Liver (tissue), 9 donors: Measurements from ENCODE around the gene RAET1G. TPM values are rescaled to one million over a fixed set of nuclear protein-coding genes. Genes with fewer than 3 reads are reported as not detected.
"Not testable (repeated sequence)": the region's sequence is repeated elsewhere in the genome, so short reads cannot be mapped to it uniquely, and the experiment has no call there.

Source experiments
- DNase-seq: peaks from one replicate; pipeline ENCODE4 v3.0.0-alpha.2; 2017; ENCODE audit warnings: low spot score
- H3K27ac ChIP-seq, 2 donors: one replicate each; pipeline ENCODE4 v1.7.0; 2013; ENCODE audit warnings: inconsistent platforms in 2 of 2, low read length in 2 of 2, control low read depth in 1 of 2, low read depth in 1 of 2, mild to moderate bottlenecking in 1 of 2
- H3K27me3 ChIP-seq, 4 donors: one replicate each; pipeline versions ENCODE4 v1.6.1 to v1.7.0; 2013; ENCODE audit warnings: low read length in 3 of 4, inconsistent platforms in 1 of 4, mild to moderate bottlenecking in 1 of 4, moderate library complexity in 1 of 4; ENCODE audit not compliant: control insufficient read depth in 4 of 4, insufficient read depth in 4 of 4
- H3K36me3 ChIP-seq, 4 donors: one replicate each; pipeline versions ENCODE4 v1.6.1 to v1.7.0; 2013; ENCODE audit warnings: low read length in 3 of 4, mild to moderate bottlenecking in 3 of 4, low read depth in 1 of 4, moderate library complexity in 1 of 4; ENCODE audit not compliant: control insufficient read depth in 4 of 4, insufficient read depth in 3 of 4
- H3K4me1 ChIP-seq, 4 donors: one replicate each; pipeline versions ENCODE4 v1.6.1 to v1.7.0; 2013; ENCODE audit warnings: low read length in 3 of 4, mild to moderate bottlenecking in 3 of 4, moderate library complexity in 1 of 4; ENCODE audit not compliant: control insufficient read depth in 4 of 4, insufficient read depth in 4 of 4
- H3K4me3 ChIP-seq, 3 donors: one replicate each; pipeline versions ENCODE4 v1.6.1 to v1.7.0; 2013; ENCODE audit warnings: low read length in 3 of 3, control low read depth in 1 of 3, low read depth in 1 of 3, mild to moderate bottlenecking in 1 of 3
- H3K9ac ChIP-seq, 2 donors: one replicate each; pipeline ENCODE4 v1.7.0; 2013; ENCODE audit warnings: low read length in 2 of 2, mild to moderate bottlenecking in 2 of 2, moderate library complexity in 2 of 2, control low read depth in 1 of 2, low read depth in 1 of 2
- H3K9me3 ChIP-seq, 4 donors: one replicate each; pipeline versions ENCODE4 v1.6.1 to v1.7.0; 2013; ENCODE audit warnings: low read length in 3 of 4; ENCODE audit not compliant: control insufficient read depth in 4 of 4
- NR2F2 ChIP-seq: IDR thresholded peaks from 2 replicates; pipeline ENCODE4 v1.6.1; 2016; ENCODE audit warnings: antibody characterized with exemption
- WGBS: extraction: QIAGEN DNeasy Blood & Tissue Kit; methylation state at CpG from one replicate; pipeline ENCODE4 v1.1.7; 2013; 5-methylcytosine and 5-hydroxymethylcytosine counted together
- polyA plus RNA-seq, 2 donors: library from polyadenylated mRNA; stranded (reverse) in 1 of 2; unstranded in 1 of 2; fragments of 200-250 nt in 1 of 2; fragments of >200 nt in 1 of 2; fragmentation: Nextera tagmentation in 1 of 2; extraction: Ambion mirVana in 1 of 2; gene quantifications; one replicate each; pipeline versions ENCODE4 v1.2.1 to v1.2.3, GENCODE V29; 2013 to 2015
- total RNA-seq, 2 donors: library from RNA; depleted of rRNA; stranded (reverse); fragments of >200 nt; gene quantifications; one replicate each; pipeline ENCODE4 v1.2.3, GENCODE V29; 2014
- donor health status: healthy.
- donor health status: healthy.
- donor health status: healthy.
- donor health status: healthy.
- donor health status: healthy.

The RAET1G gene
- total and polyA plus RNA-seq, 4 donors: not detected

DNA sequence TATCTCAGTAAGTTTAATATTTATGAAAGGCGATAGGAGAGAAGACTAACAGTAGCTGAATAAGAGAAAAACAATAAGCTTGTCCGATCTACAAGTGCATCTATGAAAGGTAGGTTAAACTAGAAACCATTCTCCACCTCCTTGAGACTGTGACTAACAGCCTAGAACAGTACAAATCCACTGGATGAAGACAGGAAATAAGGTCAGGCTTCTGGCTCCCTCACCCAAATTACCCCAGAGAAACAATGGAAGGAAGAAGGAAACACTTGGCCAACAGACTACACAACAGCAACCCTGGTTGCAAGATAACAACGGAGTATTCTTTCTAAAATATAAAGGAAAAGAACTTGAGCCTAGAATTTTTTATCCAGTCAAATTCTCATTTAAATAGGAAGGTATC is 35.2 kb upstream of the RAET1G start:
- H3K4me1 ChIP-seq, H3K9me3 ChIP-seq, H3K9ac ChIP-seq, H3K36me3 ChIP-seq, H3K27ac ChIP-seq, H3K4me3 ChIP-seq, DNase-seq: not testable (repeated sequence)
- WGBS: 49% methylated on average over 3 of the region's 3 CpGs
- peak; percentile 45 for TF ChIP-seq NR2F2
- peaks cover 0 to 16% (median 1%) of the 10 kb centered on the region in 4 donors for H3K27me3 ChIP-seq

DNA sequence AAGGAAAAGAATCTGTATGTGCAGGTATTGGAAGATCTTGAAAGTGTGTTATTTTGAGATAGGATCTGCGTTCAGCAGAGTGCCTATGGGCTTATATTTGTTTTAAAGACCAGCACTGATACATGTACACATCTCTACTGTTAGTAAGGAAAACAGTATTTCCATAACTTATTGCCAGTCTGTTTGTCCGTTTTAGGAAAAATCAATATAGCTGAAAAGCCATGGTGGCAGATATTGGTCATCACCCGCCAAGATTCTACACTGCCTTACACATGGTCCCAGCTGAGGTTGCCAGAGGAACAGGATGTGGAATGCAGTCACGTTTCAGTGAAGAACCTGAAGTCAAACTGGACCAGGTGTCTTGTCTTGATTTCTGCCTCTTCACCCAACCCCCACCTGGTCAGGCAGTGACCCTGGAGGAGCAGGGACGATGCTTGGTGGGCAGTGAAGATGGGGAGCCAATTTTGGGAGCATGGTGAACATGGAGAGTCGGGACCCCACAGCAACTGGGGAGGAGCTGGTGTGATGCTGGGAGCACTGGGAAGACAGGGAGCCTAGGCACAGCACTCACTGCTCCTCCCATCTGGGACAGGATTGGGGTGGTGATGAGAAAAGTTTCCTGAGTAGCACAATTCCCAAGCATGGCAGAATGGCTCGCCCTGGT is 32.9 kb upstream of the RAET1G start:
- H3K27me3 ChIP-seq: peaks cover 0 to 25% (median 5%) of the 10 kb centered on the region in 4 donors
- not testable (repeated sequence) for H3K9me3 ChIP-seq, H3K27ac ChIP-seq, H3K9ac ChIP-seq, H3K36me3 ChIP-seq, H3K4me1 ChIP-seq, DNase-seq, H3K4me3 ChIP-seq
- 26% methylated on average over 7 of the region's 7 CpGs for WGBS

DNA sequence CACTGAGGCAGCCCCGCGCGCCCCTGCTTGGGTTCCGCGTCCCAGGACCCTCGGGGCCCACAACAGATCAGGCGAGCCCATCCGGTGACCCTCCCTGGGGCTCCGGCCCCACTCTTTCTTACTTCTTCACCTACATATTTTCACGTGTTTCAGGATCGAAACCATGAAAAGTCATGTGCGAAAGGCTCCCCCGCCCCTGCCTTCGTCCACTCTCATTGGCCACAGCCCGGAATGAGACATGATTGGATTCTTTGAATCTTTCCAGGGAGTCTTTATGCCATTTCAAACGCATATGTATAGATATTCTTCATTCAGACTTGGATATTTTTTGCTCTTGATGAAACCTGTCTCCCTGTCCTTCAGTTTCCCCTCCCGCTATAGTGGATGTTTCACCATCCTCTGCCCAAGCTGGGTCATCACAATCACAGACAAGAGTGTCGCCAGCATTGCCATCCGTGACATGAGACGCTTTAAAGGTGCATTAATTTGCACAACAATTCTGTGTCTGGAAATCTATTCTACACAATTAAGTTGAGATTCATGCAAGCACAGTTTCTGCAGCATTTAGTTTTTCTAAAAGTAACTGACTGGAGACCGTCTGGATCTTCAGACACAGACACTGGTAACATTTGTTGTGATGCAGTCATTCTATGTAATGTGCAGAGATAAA is 32.2 kb upstream of the RAET1G start:
- WGBS: 15% methylated on average over 13 of the region's 21 CpGs
- not testable (repeated sequence) for H3K9me3 ChIP-seq, H3K9ac ChIP-seq, H3K4me3 ChIP-seq, H3K27ac ChIP-seq, DNase-seq, H3K4me1 ChIP-seq, H3K36me3 ChIP-seq
- peaks cover 0 to 25% (median 5%) of the 10 kb centered on the region in 4 donors for H3K27me3 ChIP-seq

DNA sequence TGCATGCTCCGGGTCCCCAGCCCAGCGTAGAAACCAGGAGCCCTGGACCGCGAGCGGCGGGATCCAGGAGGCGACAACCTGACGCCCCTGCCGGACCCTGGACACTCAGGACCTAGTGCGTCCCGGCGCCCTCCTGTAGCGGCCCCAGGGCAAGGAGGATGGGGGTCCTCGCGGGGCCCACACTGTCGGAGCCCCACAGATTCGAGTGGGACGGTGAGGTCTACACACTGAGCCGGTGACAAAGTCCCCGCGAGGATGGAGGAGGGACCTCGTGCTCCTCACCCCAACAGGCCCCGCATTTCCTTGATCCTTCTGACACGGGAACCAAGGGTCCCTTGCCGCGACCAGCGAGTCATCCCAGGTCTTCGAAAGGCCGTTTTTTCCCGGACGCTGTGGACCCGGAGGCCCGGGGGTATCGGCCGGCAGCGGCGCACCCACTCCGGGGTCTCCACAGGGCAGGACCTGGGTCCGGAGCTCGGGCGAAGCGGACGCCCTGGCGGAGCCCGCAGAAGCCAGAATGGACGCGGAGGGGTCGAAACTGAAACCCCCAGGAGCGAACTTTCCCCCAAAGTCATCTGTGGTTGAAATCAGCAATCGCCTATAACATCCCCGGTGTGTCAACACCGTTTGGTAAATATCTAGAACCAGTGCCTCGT is 31.5 kb upstream of the RAET1G start:
- H3K27ac ChIP-seq, H3K4me3 ChIP-seq, DNase-seq, H3K4me1 ChIP-seq, H3K9me3 ChIP-seq, H3K36me3 ChIP-seq, H3K9ac ChIP-seq: not testable (repeated sequence)
- 7% methylated on average over 47 of the region's 53 CpGs for WGBS
- H3K27me3 ChIP-seq: peaks cover 0 to 25% (median 5%) of the 10 kb centered on the region in 4 donors

DNA sequence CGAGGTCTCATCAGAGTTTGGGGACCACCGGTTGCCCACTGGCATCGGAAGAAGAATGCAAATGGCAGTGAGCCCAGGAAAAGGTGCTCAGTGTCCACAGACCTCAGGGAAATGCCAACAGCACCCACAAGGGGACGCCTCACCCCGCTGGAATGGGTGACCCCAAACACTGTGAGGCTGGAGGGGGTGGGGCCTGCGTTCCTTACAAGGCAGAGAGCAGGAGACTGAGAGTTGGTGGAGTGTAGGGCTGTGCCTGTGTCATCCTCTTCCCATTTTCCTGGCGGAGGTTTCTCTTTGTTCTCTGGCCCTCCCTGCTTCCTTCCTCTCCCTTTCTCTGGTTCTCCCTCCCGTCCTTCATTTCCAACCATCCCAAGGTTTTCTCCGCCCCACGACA is 31.0 kb upstream of the RAET1G start:
- H3K4me3 ChIP-seq, H3K4me1 ChIP-seq, H3K36me3 ChIP-seq, H3K9ac ChIP-seq, DNase-seq, H3K27ac ChIP-seq, H3K9me3 ChIP-seq: not testable (repeated sequence)
- WGBS: 17% methylated on average over 5 of the region's 10 CpGs
- peaks cover 0 to 25% (median 5%) of the 10 kb centered on the region in 4 donors for H3K27me3 ChIP-seq

DNA sequence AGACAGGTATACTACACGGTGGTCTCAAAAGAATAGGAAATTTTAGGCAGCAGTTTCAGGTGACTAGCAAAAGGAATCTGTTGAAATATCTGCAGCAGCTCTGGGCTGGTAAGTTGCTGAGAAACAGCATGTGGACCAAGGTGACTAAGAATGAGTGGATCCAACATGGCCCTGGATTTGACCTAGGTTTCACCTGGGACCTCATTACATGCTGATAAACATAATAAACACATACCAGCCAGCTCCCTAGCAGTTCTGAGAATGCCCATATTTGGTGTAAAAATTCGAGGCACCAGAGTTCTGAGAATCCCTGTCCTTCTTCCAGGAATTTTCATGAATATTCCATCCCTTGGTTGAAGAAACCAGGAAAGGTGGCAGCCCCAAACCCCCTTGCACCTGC is 30.5 kb upstream of the RAET1G start:
- not testable (repeated sequence) for H3K4me3 ChIP-seq, H3K9ac ChIP-seq, H3K27ac ChIP-seq, H3K9me3 ChIP-seq, H3K4me1 ChIP-seq, H3K36me3 ChIP-seq, DNase-seq
- 28% methylated on average over 2 of the region's 2 CpGs for WGBS
- H3K27me3 ChIP-seq: peaks cover 0 to 25% (median 5%) of the 10 kb centered on the region in 4 donors
